Esophagus squamous epithelium (tissue), 5 donors: ENCODE data around the gene IRF2. TPM values are rescaled to one million over a fixed set of nuclear protein-coding genes. Genes with fewer than 3 reads are reported as not detected.
"Not testable (repeated sequence)": the region's sequence is repeated elsewhere in the genome, so short reads cannot be mapped to it uniquely, and the experiment has no call there.

ENCODE experiments used
- DNase-seq: peaks from one replicate; lab custom pipeline; 2025; lab: John Stamatoyannopoulos, UW
- H3K27ac ChIP-seq, 4 donors: fragments of 200-600 bp; sonication (generic); one replicate each; pipeline ENCODE4 v1.5.1; 2016 to 2019; ENCODE audit warnings: mild to moderate bottlenecking in 1 of 4
- H3K27me3 ChIP-seq, 4 donors: fragments of 200-600 bp; sonication (generic); 1 replicate in 3 of 4; 2 replicates in 1 of 4; pipeline versions ENCODE4 v1.5.1 to v1.6.0; 2017 to 2021; ENCODE audit warnings: antibody characterized with exemption in 1 of 4
- H3K36me3 ChIP-seq, 3 donors: fragments of 200-600 bp; sonication (generic); one replicate each; pipeline ENCODE4 v1.5.1; 2016 to 2019
- H3K4me1 ChIP-seq, 3 donors: fragments of 200-600 bp; sonication (generic); one replicate each; pipeline ENCODE4 v1.5.1; 2017 to 2019
- H3K4me3 ChIP-seq, 4 donors: fragments of 200-600 bp; sonication (generic); 1 replicate in 3 of 4; 2 replicates in 1 of 4; pipeline ENCODE4 v1.5.1; 2016 to 2019; ENCODE audit warnings: mild to moderate bottlenecking in 2 of 4, moderate library complexity in 1 of 4
- H3K9me3 ChIP-seq, 3 donors: fragments of 200-600 bp; sonication (generic); one replicate each; pipeline ENCODE4 v1.5.1; 2016 to 2019
- POLR2A ChIP-seq, 4 donors: fragments of 450-650 bp; IDR thresholded peaks; one replicate each; pipeline ENCODE4 v1.6.1; 2017; ENCODE audit warnings: antibody characterized with exemption in 4 of 4, mild to moderate bottlenecking in 4 of 4, moderate library complexity in 3 of 4
- WGBS, 2 donors: methylation state at CpG; one replicate each; pipeline ENCODE4 v1.1.5; 2018; 5-methylcytosine and 5-hydroxymethylcytosine counted together
- intact Hi-C: fragments of 100-400 bp; cut with DNase I; formaldehyde crosslinking; loops from one replicate; pipeline ENCODE4 v1.15.0; 2022
- total RNA-seq, 4 donors: library from RNA; depleted of rRNA; stranded (reverse); fragments of >200 nt; gene quantifications; one replicate each; pipeline ENCODE4 v1.1.0, GENCODE V29; 2016
- TF ChIP-seq, protein P1 (sequence below), 6 experiments: fragments of 450-650 bp in 4 of 6; fragments of 200-600 bp in 2 of 6; sonication (generic) in 2 of 6; IDR thresholded peaks; one replicate each; pipeline ENCODE4 v1.5.1; 2016 to 2019; ENCODE audit warnings: antibody characterized with exemption in 6 of 6, mild to moderate bottlenecking in 4 of 6, moderate library complexity in 4 of 6
- donor health status: DM: yes; HTN: yes; CAD: no.

The IRF2 gene
- total RNA-seq, 4 donors from 2014 or later: 16.6 to 30.2 (median 23.4) TPM

DNA sequence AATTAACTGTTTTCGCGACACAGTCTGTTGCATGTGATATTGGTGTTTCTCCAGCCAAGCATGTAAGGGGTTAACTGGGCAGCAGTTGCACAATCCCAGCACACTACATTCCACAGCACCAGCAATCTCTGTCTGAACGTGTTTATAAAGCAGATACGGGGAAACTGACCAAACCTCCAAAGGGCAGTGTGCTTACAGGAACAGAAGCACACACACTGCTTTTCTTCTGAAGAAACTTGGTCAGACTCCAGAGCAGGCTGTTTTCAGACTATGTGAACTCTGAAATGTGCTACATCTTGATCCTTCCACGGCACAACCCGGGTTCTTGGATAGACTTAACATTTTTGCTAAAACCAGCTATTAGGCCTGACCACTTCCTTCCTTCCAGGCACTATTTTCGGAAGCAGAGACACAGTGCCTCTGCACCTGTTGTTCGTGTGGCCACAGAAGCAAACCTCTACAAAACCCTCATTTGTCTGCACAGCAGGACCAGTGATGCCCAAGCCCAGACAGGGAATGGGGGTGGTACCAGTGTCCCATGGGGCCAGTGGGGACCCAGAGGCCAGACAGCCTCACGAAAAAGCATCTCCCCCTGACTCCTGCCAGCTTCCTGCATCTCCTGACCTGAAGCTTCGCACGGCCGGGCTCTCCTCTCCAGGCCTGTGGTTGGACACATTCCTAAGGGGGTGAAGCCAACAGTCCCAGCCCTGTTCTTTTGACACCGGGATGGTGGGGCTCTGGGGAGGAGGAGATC, 90.1 kb downstream of the IRF2 start:
- peak overlapping the region; percentile 7 to 56 (median 26) for H3K4me3 ChIP-seq
- H3K9me3 ChIP-seq: no peaks in the 10 kb centered on the region
- peak; percentile 3 for DNase-seq
- H3K4me1 ChIP-seq: peaks cover 30 to 52% (median 39%) of the 10 kb centered on the region in 3 donors
- peak overlapping the region; percentile 70 to 94 (median 85) for H3K27ac ChIP-seq
- intact Hi-C loops: no loop called here
- 5 to 11% methylated on average over 9 to 13 of the region's 13 CpGs for whole genome bisulfite sequencing, 2 donors
- TF ChIP-seq, protein P1, sequence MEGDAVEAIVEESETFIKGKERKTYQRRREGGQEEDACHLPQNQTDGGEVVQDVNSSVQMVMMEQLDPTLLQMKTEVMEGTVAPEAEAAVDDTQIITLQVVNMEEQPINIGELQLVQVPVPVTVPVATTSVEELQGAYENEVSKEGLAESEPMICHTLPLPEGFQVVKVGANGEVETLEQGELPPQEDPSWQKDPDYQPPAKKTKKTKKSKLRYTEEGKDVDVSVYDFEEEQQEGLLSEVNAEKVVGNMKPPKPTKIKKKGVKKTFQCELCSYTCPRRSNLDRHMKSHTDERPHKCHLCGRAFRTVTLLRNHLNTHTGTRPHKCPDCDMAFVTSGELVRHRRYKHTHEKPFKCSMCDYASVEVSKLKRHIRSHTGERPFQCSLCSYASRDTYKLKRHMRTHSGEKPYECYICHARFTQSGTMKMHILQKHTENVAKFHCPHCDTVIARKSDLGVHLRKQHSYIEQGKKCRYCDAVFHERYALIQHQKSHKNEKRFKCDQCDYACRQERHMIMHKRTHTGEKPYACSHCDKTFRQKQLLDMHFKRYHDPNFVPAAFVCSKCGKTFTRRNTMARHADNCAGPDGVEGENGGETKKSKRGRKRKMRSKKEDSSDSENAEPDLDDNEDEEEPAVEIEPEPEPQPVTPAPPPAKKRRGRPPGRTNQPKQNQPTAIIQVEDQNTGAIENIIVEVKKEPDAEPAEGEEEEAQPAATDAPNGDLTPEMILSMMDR (IDR thresholded peaks at IDR 0.05): no peak
- TF ChIP-seq POLR2A (IDR thresholded peaks at IDR 0.05): peak in 1 of 4 donors; percentile 32
- no peaks in the 10 kb centered on the region for H3K27me3 ChIP-seq
- peaks cover 0 to 30% (median 9%) of the 10 kb centered on the region in 3 donors for H3K36me3 ChIP-seq

DNA sequence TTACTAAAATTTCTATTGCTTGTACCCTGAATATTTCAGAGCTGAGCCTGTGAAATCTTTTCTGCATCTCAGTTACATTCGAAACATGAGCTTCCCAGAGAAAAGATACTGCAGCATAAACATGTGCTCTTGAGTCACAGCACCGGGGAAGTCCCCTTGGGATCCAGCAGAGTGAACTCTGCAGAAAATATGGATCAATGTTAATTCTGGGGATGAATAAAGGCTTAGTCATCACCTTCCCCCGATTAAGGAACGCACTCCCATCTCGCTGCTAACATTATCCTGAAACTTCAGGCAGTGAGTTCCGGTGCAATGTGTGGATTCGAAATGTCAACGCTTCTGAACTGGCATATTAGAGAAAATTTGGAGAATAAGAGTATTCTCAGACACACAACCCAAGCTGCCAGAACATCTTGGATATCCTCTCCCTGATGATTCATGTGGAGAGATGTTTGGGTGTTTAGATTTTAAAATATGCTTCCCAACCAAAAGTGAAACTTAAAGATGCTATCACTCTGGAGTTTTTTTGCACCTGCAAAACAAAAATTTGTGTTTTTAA, 90.8 kb downstream of the IRF2 start:
- no peaks in the 10 kb centered on the region for H3K9me3 ChIP-seq
- DNase-seq: no peak
- TF ChIP-seq, protein P1 (IDR thresholded peaks at IDR 0.05): no peak
- TF ChIP-seq POLR2A (IDR thresholded peaks at IDR 0.05): no peak
- peak overlapping the region; percentile 70 to 94 (median 85) for H3K27ac ChIP-seq
- H3K36me3 ChIP-seq: peaks cover 0 to 23% (median 5%) of the 10 kb centered on the region in 3 donors
- peak overlapping the region; percentile 7 to 56 (median 26) for H3K4me3 ChIP-seq
- intact Hi-C loops: no loop called here
- 14 to 16% methylated on average over 8 of the region's 8 CpGs for WGBS, 2 donors
- H3K27me3 ChIP-seq: no peaks in the 10 kb centered on the region
- H3K4me1 ChIP-seq: peaks cover 30 to 52% (median 39%) of the 10 kb centered on the region in 3 donors

DNA sequence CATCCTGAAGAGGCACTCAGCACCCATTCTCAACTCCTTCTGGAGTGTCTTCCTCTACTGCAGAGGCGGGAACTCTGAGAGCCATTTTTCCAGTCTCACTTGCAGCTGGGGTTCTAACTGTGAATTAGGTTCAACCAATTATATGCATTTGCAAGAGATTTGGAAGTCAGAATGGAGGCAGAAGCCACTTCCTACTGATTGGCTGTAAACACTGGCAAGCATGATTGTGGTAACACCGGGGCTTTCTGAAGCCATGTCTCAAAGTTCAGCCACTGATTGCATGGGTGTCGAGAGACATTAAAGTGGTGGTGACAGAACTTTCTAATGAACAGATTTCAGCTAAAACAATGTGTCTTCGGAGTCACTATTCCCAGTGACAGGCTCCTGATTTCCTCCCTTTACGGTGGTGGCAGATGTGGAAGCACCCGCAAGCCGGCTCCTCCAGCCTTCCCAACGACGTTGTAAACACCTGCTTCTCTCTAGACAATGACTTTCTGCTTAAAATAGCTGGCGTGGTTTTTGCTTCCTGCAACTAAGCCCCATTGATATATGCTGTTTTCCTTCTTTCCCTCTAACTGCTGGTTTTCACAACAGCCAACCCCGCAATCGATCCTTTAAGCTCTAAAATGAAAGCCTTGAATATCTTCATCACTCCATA, 92.0 kb downstream of the IRF2 start:
- TF ChIP-seq POLR2A (IDR thresholded peaks at IDR 0.05): no peak
- TF ChIP-seq, protein P1 (IDR thresholded peaks at IDR 0.05): no peak
- H3K36me3 ChIP-seq: peaks cover 0 to 11% (median 0%) of the 10 kb centered on the region in 3 donors
- no peak for DNase-seq
- 47 to 55% methylated on average over 12 of the region's 12 CpGs for WGBS, 2 donors
- peak overlapping the region in 2 of 4 donors; percentile 88 to 94 for H3K27ac ChIP-seq
- peaks cover 30 to 52% (median 39%) of the 10 kb centered on the region in 3 donors for H3K4me1 ChIP-seq
- H3K4me3 ChIP-seq: no peak overlapping the region
- H3K27me3 ChIP-seq: no peaks in the 10 kb centered on the region
- intact Hi-C loops: no loop called here
- H3K9me3 ChIP-seq: no peaks in the 10 kb centered on the region

DNA sequence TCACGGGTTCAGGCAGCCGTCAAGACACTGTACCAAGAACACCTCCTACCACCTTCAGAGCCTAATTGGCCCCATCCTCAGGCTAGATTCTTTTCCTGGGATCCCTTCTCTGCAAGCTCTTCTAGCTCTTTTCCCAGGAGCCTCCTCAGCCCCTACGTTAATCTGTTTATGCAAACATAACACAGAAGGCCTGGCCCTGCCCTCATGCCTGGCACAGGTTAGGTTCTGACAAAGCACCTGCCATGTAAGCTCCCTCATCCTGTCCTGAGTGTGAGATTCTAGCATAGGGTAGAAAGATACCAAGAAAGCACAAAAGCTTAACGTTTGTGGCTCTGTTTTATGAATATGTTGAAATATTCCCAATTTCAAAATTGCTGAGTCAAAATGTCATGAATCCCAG, 93.6 kb downstream of the IRF2 start:
- WGBS, 2 donors: 60 to 73% methylated on average over 4 of the region's 4 CpGs
- no peaks in the 10 kb centered on the region for H3K27me3 ChIP-seq
- peaks cover 24 to 48% (median 41%) of the 10 kb centered on the region in 3 donors for H3K4me1 ChIP-seq
- DNase-seq: no peak
- no peaks in the 10 kb centered on the region for H3K9me3 ChIP-seq
- H3K27ac ChIP-seq: no peak overlapping the region
- no peak overlapping the region for H3K4me3 ChIP-seq
- TF ChIP-seq POLR2A (IDR thresholded peaks at IDR 0.05): no peak
- TF ChIP-seq, protein P1 (IDR thresholded peaks at IDR 0.05): no peak
- no peaks in the 10 kb centered on the region for H3K36me3 ChIP-seq
- intact Hi-C loops: no loop called here

DNA sequence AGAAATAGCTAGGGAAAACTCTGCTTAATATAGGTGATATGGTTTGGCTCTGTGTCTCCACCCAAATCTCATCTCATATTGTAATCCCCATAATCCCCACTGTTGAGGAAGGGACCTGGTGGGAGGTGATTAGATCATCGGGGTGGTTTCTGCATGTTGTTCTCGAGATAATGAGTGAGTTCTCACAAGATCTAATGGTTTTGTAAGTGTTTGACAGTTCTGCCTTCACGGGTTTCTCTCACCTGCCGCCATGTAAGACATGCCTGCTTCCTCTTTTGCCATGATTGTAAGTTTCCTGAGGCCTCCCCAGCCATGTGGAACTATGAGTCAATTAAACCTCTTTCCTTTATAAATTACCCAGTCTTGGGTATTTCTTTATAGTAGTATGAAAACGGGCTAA, 94.1 kb downstream of the IRF2 start:
- H3K4me1 ChIP-seq: peaks cover 19 to 48% (median 41%) of the 10 kb centered on the region in 3 donors
- 94 to 98% methylated on average over 5 of the region's 5 CpGs for WGBS, 2 donors
- intact Hi-C loops, H3K4me3 ChIP-seq, H3K27me3 ChIP-seq, H3K27ac ChIP-seq, H3K36me3 ChIP-seq, H3K9me3 ChIP-seq, DNase-seq: not testable (repeated sequence)
